Activated T-cell treated with anti-CD3 and anti-CD28 coated beads for 1 hour (primary cell): ENCODE results near the gene OGFOD3.

Experiments
- DNase-seq: peaks from one replicate; pipeline ENCODE4 v3.0.0-alpha.2; 2020; ENCODE audit warnings: low read depth

The OGFOD3 gene

GRCh38 chr17:82446649-82447048 is 28.3 kb upstream of the OGFOD3 start:
- no peak for DNase-seq

GRCh38 chr17:82446124-82446523 is 27.7 kb upstream of the OGFOD3 start:
- no peak for DNase-seq

- DNase-seq = no peak
Measured at GRCh38 chr17:82445542-82445941, 27.2 kb upstream of the OGFOD3 start.

GRCh38 chr17:82444941-82445521 is 26.6 kb upstream of the OGFOD3 start:
- DNase-seq = no peak

- DNase-seq = no peak
Measured at GRCh38 chr17:82444284-82444893, 26.0 kb upstream of the OGFOD3 start.

- DNase-seq = no peak
Measured at GRCh38 chr17:82443465-82444283, 25.3 kb upstream of the OGFOD3 start.

GRCh38 chr17:82442643-82443464 is 24.5 kb upstream of the OGFOD3 start:
- DNase-seq = no peak

GRCh38 chr17:82441691-82442487 is 23.5 kb upstream of the OGFOD3 start:
- no peak for DNase-seq

- no peak for DNase-seq
Measured at GRCh38 chr17:82440991-82441627, 22.7 kb upstream of the OGFOD3 start.

- DNase-seq = no peak
Measured at GRCh38 chr17:82440469-82440981, 22.1 kb upstream of the OGFOD3 start.

GRCh38 chr17:82439829-82440365 is 21.5 kb upstream of the OGFOD3 start:
- no peak for DNase-seq

- no peak for DNase-seq
Measured at GRCh38 chr17:82439194-82439828, 20.9 kb upstream of the OGFOD3 start.

- DNase-seq = no peak
Measured at GRCh38 chr17:82438401-82439193, 20.2 kb upstream of the OGFOD3 start.

- DNase-seq = no peak
Measured at GRCh38 chr17:82437325-82437668, 18.9 kb upstream of the OGFOD3 start.

GRCh38 chr17:82436601-82437324 is 18.4 kb upstream of the OGFOD3 start:
- DNase-seq = no peak

GRCh38 chr17:82435601-82436583 is 17.5 kb upstream of the OGFOD3 start:
- DNase-seq = no peak

- DNase-seq = no peak
Measured at GRCh38 chr17:82435103-82435502, 16.7 kb upstream of the OGFOD3 start.

GRCh38 chr17:82434216-82434565 is 15.8 kb upstream of the OGFOD3 start:
- DNase-seq = no peak
